Skeletal muscle satellite cell (primary cell): ENCODE measurements around the gene PHYHIPL.
"Not testable (repeated sequence)": the region's sequence is repeated elsewhere in the genome, so short reads cannot be mapped to it uniquely, and the experiment has no call there.

ENCODE experiments used
- H3K27me3 ChIP-seq: 2 replicates; pipeline ENCODE4 v1.7.0; 2013; ENCODE audit warnings: low read length; ENCODE audit not compliant: control insufficient read depth, insufficient read depth
- H3K36me3 ChIP-seq: 2 replicates; pipeline ENCODE4 v1.7.0; 2013; ENCODE audit warnings: mild to moderate bottlenecking, control low read depth, low read length; ENCODE audit not compliant: insufficient read depth
- H3K4me1 ChIP-seq: 2 replicates; pipeline ENCODE4 v1.7.0; 2013; ENCODE audit warnings: low read length; ENCODE audit not compliant: control insufficient read depth, insufficient read depth
- H3K4me2 ChIP-seq: 2 replicates; pipeline ENCODE4 v1.7.0; 2013; ENCODE audit warnings: mild to moderate bottlenecking, low read length
- H3K4me3 ChIP-seq: 2 replicates; pipeline ENCODE4 v1.7.0; 2013; ENCODE audit warnings: low read length
- H3K9ac ChIP-seq: 2 replicates; pipeline ENCODE4 v1.7.0; 2013; ENCODE audit warnings: mild to moderate bottlenecking, low read depth, low read length, moderate library complexity
- H3K9me3 ChIP-seq: replicated peaks from 2 replicates; pipeline ENCODE4 v1.7.0; 2013; ENCODE audit warnings: mild to moderate bottlenecking, control low read depth, low read length

The PHYHIPL gene

GRCh38 chr10:59206204-59206720, 29.8 kb downstream of the PHYHIPL start:
- no peak overlapping the region for H3K4me3 ChIP-seq
- H3K9me3 ChIP-seq = no peaks in the 10 kb centered on the region
- no peak overlapping the region for H3K9ac ChIP-seq
- no peak overlapping the region for H3K4me2 ChIP-seq
- H3K27me3 ChIP-seq = no peaks in the 10 kb centered on the region
- no peaks in the 10 kb centered on the region for H3K36me3 ChIP-seq
- no peaks in the 10 kb centered on the region for H3K4me1 ChIP-seq

- Histone ChIP-seq H3K4me1 (no peaks in the 10 kb centered on the region), H3K4me2 (no peak overlapping the region), H3K4me3 (no peak overlapping the region), H3K9me3 (no peaks in the 10 kb centered on the region), H3K9ac (no peak overlapping the region), H3K36me3 (no peaks in the 10 kb centered on the region), H3K27me3 (peaks cover 4% of the 10 kb centered on the region)
Measured at GRCh38 chr10:59212301-59212798, 35.9 kb downstream of the PHYHIPL start.

GRCh38 chr10:59214160-59214559, 37.7 kb downstream of the PHYHIPL start:
- no peak overlapping the region for H3K4me3 ChIP-seq
- no peak overlapping the region for H3K9ac ChIP-seq
- no peaks in the 10 kb centered on the region for H3K36me3 ChIP-seq
- no peaks in the 10 kb centered on the region for H3K9me3 ChIP-seq
- H3K27me3 ChIP-seq = peaks cover 4% of the 10 kb centered on the region
- no peak overlapping the region for H3K4me2 ChIP-seq
- H3K4me1 ChIP-seq = no peaks in the 10 kb centered on the region

- H3K9me3 ChIP-seq = no peaks in the 10 kb centered on the region
- H3K4me1 ChIP-seq = no peaks in the 10 kb centered on the region
- no peaks in the 10 kb centered on the region for H3K36me3 ChIP-seq
- peaks cover 4% of the 10 kb centered on the region for H3K27me3 ChIP-seq
- no peak overlapping the region for H3K4me2 ChIP-seq
- H3K9ac ChIP-seq = no peak overlapping the region
- no peak overlapping the region for H3K4me3 ChIP-seq
Measured at GRCh38 chr10:59216178-59216869, 39.9 kb downstream of the PHYHIPL start.

GRCh38 chr10:59222788-59223187, 46.3 kb downstream of the PHYHIPL start:
- Histone ChIP-seq H3K4me3 (no peak overlapping the region), H3K27me3 (no peaks in the 10 kb centered on the region), H3K36me3 (no peaks in the 10 kb centered on the region), H3K9ac (no peak overlapping the region), H3K4me2 (no peak overlapping the region), H3K4me1 (no peaks in the 10 kb centered on the region), H3K9me3 (no peaks in the 10 kb centered on the region)

GRCh38 chr10:59223597-59223996, 47.2 kb downstream of the PHYHIPL start:
- H3K9ac ChIP-seq, H3K27me3 ChIP-seq, H3K9me3 ChIP-seq, H3K4me1 ChIP-seq, H3K4me3 ChIP-seq, H3K4me2 ChIP-seq, H3K36me3 ChIP-seq: not testable (repeated sequence)

GRCh38 chr10:59225211-59225610, 48.8 kb downstream of the PHYHIPL start:
- no peaks in the 10 kb centered on the region for H3K27me3 ChIP-seq
- H3K36me3 ChIP-seq = no peaks in the 10 kb centered on the region
- H3K9ac ChIP-seq = no peak overlapping the region
- H3K4me2 ChIP-seq = no peak overlapping the region
- H3K4me1 ChIP-seq = no peaks in the 10 kb centered on the region
- no peaks in the 10 kb centered on the region for H3K9me3 ChIP-seq
- no peak overlapping the region for H3K4me3 ChIP-seq

GRCh38 chr10:59227136-59227673, 50.8 kb downstream of the PHYHIPL start:
- H3K27me3 ChIP-seq = no peaks in the 10 kb centered on the region
- no peak overlapping the region for H3K4me2 ChIP-seq
- H3K9ac ChIP-seq = no peak overlapping the region
- H3K36me3 ChIP-seq = no peaks in the 10 kb centered on the region
- no peaks in the 10 kb centered on the region for H3K4me1 ChIP-seq
- no peak overlapping the region for H3K4me3 ChIP-seq
- H3K9me3 ChIP-seq = no peaks in the 10 kb centered on the region

GRCh38 chr10:59229441-59229840, 53.0 kb downstream of the PHYHIPL start:
- no peak overlapping the region for H3K9ac ChIP-seq
- H3K36me3 ChIP-seq = no peaks in the 10 kb centered on the region
- no peak overlapping the region for H3K4me2 ChIP-seq
- no peaks in the 10 kb centered on the region for H3K27me3 ChIP-seq
- peaks cover 2% of the 10 kb centered on the region for H3K4me1 ChIP-seq
- no peak overlapping the region for H3K4me3 ChIP-seq
- H3K9me3 ChIP-seq = no peaks in the 10 kb centered on the region

GRCh38 chr10:59234194-59234593, 57.8 kb downstream of the PHYHIPL start:
- Histone ChIP-seq H3K4me2 (no peak overlapping the region), H3K4me1 (peaks cover 4% of the 10 kb centered on the region), H3K9ac (no peak overlapping the region), H3K9me3 (no peaks in the 10 kb centered on the region), H3K27me3 (no peaks in the 10 kb centered on the region), H3K4me3 (no peak overlapping the region), H3K36me3 (no peaks in the 10 kb centered on the region)

GRCh38 chr10:59234816-59235429, 58.5 kb downstream of the PHYHIPL start:
- no peaks in the 10 kb centered on the region for H3K9me3 ChIP-seq
- peaks cover 4% of the 10 kb centered on the region for H3K4me1 ChIP-seq
- no peak overlapping the region for H3K4me3 ChIP-seq
- H3K36me3 ChIP-seq = no peaks in the 10 kb centered on the region
- H3K4me2 ChIP-seq = no peak overlapping the region
- no peak overlapping the region for H3K9ac ChIP-seq
- no peaks in the 10 kb centered on the region for H3K27me3 ChIP-seq
